GM18517 (cell line): Measurements from ENCODE around the gene ARHGAP24.
"Not testable (repeated sequence)": the region's sequence is repeated elsewhere in the genome, so short reads cannot be mapped to it uniquely, and the experiment has no call there.

Source experiments
- ATAC-seq: cut with Tn5 transposase; IDR thresholded peaks from one replicate; pipeline ENCODE4 v1.9.1; 2021; ENCODE audit warnings: mild to moderate bottlenecking, moderate library complexity; ENCODE audit not compliant: unreplicated experiment

Gene ARHGAP24

GRCh38 chr4:85836588-85837438 lies 361.9 kb downstream of the ARHGAP24 start:
- ATAC-seq = no peak

GRCh38 chr4:85837439-85837733 lies 362.4 kb downstream of the ARHGAP24 start:
- ATAC-seq = no peak

DNA sequence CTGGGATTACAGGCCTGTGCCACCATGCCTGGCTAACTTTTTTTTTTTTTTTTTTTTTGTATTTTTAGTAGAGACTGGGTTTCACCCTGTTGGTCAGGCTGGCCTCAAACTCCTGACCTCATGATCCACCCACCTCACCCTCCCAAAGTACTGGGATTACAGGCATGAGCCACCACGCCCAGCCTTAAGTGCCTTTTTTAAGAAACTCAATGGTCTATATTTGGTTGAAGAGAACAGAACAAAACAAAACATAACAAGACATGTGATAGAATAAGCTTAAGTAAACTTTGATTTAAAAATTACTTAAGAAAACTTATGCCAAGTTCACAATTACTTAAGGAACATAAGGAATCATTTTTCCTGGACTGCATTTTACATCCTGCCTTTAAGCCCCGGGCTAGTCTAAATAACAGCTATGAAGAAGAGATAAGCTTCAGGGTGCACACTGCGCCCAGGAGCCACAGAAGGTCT lies 365.1 kb downstream of the ARHGAP24 start:
- not testable (repeated sequence) for ATAC-seq

- no peak for ATAC-seq
Observed at GRCh38 chr4:85842540-85842939, 367.6 kb downstream of the ARHGAP24 start.

GRCh38 chr4:85853740-85854139 lies 378.8 kb downstream of the ARHGAP24 start:
- ATAC-seq = not testable (repeated sequence)

DNA sequence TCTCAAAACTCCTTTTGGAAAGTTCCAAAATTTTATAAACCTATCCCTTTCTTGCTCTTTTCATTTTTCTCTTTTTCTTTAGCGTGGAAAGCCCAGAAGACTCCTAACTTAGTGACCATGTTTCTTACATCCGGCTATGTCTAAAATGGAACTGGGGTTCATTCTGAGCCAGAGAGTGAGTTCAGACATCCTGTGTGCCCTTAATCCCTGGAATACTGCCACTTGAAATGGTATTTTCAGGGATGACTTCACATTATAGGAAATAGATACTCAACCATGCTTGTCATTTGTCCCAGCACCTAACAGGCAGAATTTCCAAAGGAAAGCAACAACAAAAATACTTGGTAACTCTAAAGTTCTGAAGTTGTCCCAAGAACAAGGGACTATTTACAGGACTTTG lies 379.6 kb downstream of the ARHGAP24 start:
- no peak for ATAC-seq

DNA sequence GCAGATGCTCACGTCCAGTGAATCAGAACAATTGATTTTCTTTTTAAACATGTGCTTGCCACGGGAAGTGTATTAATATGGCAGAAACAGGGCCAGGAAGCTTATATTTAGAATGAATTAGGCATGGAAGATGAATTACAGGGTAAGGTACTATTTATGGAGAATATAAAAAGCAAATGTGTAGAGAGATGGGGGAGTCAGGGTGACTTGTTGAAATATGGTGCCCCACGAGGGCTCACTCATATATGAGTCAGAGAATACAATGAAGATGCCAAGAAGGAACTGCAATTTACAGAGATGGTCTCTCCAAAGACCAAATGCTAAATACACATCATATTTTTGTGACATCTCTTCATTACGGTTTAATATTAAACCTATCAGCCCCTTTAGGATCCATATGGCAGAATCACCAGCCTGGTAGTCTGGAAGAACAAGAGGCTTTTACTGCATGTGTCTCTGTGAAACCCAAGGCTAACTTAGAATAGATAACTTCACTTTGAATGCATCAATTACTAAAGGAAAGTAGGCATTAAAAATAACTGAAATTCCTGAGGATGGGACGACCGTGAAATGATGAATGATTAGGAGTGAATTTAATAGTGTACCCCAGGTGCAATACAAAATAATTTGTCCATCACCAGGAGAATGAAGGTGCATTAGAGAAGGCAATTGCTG lies 385.3 kb downstream of the ARHGAP24 start:
- ATAC-seq = no peak

DNA sequence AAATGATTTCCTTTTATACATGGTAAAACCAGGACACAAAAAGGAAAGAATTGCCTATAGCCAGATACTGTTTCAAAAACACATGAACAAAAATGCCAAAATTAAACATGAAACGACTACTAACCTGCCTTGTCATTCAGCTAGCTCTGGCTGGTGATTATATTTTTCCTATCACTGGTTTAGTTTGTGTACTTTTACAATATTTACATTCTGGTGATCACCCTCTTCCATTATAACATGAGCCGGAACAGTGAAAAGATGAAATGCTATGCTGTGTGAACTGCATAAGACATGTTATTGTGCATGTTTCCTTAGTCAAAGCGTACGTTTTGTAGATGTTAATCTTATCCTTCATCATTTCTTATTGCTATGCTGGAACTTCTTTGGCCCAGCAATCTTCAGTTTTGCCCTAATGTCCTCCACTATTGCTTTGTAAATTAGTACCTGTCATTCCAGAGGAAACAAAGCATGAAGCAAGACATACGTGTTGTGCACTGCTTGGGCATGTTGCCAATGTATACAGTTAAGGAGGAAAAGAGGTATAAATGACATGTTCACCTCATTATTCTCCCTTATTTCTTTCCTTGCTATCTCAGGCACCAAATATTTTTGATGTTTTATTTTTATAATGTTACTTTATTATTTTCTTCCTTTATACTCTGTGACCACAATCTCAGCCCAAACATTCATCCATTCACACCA lies 386.3 kb downstream of the ARHGAP24 start:
- ATAC-seq = no peak

- no peak for ATAC-seq
Observed at GRCh38 chr4:85862896-85863295, 387.9 kb downstream of the ARHGAP24 start.

DNA sequence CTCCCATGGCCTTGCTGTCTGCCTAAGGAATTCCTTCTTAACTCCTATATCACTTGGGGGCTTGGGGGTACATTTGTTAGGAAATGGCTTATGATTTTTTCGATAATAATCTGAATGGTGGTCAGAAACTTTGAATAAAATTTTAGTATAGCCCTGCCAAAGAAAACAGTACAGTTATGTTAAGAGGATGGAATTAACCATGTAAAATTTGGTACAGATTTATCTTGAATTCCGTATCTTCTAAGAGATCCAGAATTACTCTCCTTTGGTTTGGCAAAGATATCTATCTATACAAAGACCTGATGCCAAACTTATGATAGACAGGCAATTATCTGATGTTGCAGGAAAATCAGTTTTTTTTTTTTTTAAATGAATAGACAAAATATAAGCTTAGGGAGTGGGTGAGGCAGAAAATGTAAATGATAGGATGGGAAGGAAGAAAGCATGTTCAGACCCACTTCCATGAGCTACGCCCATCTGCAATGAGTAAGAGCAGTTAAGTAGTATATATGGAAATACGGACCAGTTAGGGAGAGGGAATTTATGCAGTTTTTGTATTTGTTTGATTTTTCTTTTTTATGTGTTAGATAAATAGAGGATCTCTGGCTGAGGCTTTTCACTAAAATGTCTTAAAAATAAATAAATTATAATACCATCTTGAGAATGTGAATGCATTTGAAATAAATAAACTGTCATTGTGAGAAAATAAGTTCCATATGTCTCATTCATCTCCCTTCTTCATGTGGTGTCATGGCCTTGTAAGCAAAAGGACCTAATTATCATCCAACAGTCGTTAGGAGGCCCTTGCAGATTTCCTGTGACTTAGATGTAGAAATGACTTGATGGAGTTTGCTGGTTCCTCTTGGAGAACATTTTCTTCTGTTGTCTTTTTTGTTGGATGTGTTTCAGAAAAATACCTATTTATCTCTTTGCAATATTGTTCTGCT lies 389.6 kb downstream of the ARHGAP24 start:
- no peak for ATAC-seq

GRCh38 chr4:85865256-85865655 lies 390.3 kb downstream of the ARHGAP24 start:
- no peak for ATAC-seq

GRCh38 chr4:85866508-85866907 lies 391.6 kb downstream of the ARHGAP24 start:
- no peak for ATAC-seq

DNA sequence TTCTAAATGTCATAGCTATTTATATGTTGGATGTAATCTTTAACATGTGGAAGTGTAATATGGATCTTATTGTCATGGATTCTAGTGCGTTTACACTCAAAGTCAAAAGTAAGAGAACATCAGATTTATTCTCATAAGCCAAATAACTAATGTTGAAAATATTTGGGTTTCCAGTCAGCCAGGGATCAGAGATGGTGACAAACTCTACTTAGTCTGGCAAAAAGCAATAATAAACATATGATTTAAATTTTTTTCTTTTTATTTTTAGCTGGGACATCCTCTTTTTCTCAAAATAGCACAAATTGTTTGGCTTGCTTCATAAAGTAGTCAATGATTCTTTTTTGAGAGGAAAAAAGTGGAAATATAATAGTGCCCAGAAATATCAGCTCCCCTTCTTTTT lies 392.3 kb downstream of the ARHGAP24 start:
- no peak for ATAC-seq

DNA sequence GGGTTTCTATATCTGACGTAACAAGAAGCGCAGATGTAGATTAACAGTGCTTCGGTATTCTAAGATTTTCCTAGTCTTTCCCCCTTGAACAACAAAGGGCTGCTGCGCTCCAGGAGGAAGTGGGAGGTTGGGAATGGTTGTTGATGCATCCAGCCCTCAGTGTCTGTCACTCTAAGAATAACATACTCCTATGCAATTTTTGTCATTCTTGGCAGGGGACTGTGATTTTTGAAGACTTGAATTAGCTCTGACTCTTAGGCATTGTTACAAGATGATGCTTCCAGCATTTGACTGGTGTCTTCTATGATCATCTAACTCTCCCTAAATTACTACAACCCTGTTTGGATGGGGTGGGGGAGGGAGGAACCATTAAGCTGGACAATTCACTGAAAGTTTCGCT lies 394.2 kb downstream of the ARHGAP24 start:
- ATAC-seq = no peak

DNA sequence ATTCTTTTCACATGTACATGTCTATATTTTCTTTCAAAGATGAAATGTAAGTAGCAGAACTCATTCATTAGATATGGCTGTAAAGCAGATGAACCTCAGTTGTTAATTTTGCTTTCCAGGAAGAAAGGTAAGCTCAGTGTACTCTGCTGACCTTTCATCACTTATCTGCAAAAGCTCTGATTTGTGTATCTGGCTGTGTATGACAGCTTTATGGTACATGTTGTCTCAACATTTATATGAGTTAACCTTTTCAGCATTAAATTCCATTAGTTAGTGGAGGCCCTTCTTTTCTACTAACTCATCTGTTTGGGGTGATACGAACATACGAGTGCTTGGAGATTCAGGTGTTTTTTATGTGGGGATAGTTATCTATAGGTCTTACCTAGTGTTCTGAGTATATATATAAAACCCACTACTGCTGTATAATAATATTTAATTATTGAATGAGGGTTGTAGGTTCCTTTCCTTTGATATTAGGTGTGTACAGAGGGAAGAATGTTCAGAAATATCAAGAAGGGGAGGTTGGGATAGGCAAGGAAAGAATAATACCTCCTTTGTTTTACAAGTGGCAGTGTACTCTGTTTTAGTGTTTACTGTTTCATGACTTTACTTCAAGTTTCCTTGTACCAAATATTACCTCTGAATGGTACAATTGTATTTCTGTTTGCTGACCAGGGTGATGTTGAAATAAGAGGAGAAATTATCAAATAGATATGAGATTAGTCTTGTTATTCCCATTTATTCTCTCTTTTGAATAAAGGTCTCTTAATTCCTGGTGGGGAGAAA lies 395.5 kb downstream of the ARHGAP24 start:
- no peak for ATAC-seq

DNA sequence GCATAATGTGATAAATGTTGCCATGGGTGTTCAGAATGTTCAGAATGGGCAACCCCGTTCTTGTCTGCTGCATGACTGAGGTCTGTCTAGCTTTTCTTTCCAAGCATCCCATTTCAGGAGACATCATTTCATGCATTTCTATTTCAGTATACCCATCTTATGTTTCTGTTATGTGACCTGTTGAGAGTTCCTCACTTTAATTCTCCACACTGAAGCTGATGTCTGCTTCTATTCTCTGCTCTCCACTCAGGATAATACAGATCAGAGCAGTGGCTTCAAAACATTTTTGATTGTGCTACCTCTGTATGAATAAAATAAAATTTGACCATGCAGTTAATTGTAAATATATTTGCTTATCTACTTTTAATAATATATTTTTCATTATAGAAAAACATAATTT lies 398.6 kb downstream of the ARHGAP24 start:
- ATAC-seq = no peak

DNA sequence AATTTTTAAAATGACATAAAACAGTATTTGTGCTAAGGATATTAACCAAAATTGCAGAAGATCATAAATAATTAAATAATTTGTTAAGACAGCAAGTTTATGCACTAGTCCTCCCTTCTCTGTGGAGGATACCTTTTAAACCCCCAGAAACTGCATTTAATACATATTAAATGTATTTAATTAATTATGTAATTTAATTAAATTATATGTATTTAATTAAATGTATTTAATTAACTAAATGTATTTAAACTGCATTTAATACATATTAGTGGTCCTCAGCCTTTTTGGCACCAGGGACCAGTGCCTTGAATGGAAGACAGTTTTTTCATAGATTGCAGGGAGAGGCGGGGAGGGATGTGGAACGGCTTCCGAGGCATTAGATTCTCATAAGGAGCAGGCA lies 404.6 kb downstream of the ARHGAP24 start:
- ATAC-seq = no peak

DNA sequence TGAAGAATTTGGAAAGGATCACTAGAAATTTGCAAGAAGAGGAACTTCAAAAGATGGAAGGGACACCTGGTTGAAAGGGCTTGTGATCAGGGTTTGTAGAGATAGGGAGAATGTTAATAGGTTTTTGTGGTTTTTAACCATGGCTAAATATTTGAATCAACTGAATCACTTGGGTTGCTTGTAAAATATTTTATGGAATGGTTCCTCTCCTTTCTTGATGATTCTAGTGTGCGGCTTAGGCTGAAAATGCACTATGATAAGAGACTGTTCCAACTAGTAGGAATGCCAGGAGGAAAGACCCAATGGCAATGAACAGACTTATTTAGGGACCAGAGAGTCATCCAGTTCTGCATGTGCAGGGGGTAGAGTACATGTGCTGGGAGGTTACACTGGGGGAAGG lies 408.2 kb downstream of the ARHGAP24 start:
- no peak for ATAC-seq

DNA sequence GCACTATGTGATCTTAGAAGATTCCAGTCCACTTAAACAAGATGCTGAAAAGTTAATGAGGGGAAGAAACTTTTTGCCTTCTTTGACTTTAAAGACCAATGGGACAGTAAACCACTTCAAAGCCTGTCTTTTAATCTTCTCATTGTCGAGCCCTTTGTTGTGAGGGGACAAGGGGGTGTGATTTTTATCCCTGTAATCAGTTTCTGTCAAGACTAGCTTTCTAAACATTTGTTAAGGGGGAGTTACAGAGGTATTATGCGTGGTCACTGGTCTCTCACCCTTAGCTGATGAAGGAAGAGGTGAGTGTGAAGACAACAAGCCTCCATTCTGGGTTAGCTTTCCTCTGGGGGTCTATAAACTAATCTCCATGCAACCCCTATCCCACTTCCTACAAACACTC lies 409.3 kb downstream of the ARHGAP24 start:
- no peak for ATAC-seq

GRCh38 chr4:85886665-85887064 lies 411.7 kb downstream of the ARHGAP24 start:
- no peak for ATAC-seq
